HG03457 (cell line): ENCODE measurements around the gene ATP8A2.

Source experiments
- ATAC-seq: cut with Tn5 transposase; IDR thresholded peaks from one replicate; pipeline ENCODE4 v1.9.1; 2021; ENCODE audit warnings: moderate number of reproducible peaks; ENCODE audit not compliant: unreplicated experiment

The ATP8A2 gene

DNA sequence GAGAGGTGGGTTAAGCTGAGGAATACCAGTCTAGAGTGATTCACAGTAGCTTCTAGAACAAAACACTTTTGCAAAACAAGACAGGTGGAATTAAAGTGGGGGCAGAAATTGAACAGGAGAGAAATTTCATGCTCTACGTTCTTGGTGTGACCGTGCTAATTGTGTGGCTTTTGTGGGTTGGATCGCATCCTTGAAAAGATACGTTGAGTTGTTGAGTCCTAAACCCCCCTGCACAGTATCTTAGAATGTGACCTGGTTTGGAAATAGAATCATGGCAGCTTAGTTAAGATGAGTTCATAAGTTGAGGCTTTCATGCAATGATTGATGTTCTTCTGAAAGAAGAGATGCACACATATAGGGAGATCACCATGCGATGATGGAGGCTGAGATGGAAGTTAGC is 308.2 kb downstream of the ATP8A2 start:
- no peak for ATAC-seq

DNA sequence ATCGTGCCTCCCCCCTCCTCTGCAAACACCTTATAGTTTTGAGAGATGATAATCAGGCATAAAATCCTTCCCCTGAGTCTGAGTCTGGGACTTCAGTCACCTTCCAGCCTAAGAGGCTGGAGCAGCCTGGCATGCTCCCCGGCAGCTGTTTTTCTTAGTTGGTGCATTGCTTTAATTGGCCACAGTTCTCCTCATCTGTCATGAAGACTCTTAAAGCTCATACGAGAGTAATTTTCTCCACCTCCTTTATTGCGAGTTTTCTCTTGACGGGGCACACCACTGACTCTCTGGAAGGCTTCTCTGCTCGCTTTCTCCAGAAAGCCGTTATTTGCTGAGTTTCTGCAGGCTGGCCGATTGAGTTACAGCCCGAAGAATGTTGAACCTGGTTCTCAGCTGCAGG is 310.5 kb downstream of the ATP8A2 start:
- no peak for ATAC-seq

GRCh38 chr13:25683056-25683455 is 311.3 kb downstream of the ATP8A2 start:
- ATAC-seq: no peak

GRCh38 chr13:25683662-25684370 is 312.0 kb downstream of the ATP8A2 start:
- ATAC-seq: no peak

- ATAC-seq: no peak
Observed at GRCh38 chr13:25684491-25684890, 312.7 kb downstream of the ATP8A2 start.

DNA sequence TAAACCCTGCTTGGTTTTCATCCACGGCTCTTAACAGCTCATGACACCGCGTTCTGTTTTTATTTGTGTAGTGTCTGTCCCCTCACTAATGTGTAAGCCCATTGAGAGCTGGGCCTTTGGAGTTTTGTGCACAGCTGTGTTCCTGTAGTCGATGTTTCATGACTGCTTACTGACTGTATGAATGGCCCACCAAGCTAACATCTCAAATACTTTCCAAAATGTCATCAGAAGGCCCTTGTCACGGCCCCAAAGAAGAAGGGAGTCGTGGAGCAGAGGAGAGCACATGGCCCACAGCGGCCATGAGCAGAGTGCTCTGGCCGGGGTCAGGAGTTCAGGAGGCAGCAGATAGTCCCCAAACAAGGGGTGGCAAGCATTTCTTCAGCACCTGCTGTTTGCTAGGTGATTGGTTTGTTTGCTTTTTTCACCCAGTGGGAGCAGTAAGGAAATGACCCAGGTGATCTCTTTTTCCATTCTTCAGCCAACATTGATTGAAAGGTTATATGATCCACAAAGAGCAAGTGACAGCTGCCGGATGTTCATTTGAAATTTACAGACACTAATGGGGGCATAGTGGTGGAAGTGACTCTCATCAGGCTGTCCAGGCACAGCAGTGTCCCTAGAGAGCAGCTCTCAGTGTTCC is 315.2 kb downstream of the ATP8A2 start:
- no peak for ATAC-seq

- ATAC-seq: no peak
Observed at GRCh38 chr13:25687471-25688225, 315.9 kb downstream of the ATP8A2 start.

DNA sequence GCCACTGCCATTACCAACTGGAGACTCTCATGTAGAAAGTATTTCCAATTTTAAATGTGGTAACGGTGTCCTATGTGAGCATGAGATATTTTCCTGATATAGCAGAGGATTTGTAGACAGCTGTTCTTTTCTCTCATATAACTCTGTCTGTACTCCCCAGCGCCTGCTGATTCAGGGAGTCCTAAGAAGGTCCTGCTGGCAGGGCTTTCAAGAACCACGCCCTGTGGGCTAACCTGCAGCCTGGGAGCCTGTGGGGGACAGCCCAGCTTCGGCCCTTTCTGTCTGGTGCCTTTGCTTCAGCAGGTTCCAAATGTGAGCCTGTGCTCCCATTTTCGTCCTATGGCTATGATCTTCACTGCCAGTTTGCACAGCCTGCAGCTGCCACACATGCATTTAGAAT is 316.8 kb downstream of the ATP8A2 start:
- no peak for ATAC-seq

GRCh38 chr13:25689539-25689938 is 317.8 kb downstream of the ATP8A2 start:
- no peak for ATAC-seq

GRCh38 chr13:25690582-25690981 is 318.8 kb downstream of the ATP8A2 start:
- no peak for ATAC-seq

DNA sequence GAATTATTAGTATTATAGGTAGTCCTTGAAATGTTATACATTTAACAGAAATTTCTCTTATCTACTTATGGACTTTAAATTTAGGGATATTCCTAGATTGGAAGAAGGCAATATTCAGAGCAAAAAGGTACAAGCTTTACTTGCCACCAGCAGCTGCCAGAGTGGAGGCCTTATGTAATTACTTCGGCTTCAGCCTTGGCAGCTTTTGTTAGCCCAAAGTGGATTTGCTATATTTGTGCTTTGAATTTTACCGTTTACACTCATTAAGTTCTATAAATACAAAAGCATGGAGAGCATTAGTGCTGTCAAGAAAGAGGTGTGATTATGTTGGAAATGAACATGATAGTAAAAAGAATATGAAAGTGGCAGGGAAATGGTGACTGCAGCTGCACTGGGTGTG is 319.9 kb downstream of the ATP8A2 start:
- ATAC-seq: no peak

DNA sequence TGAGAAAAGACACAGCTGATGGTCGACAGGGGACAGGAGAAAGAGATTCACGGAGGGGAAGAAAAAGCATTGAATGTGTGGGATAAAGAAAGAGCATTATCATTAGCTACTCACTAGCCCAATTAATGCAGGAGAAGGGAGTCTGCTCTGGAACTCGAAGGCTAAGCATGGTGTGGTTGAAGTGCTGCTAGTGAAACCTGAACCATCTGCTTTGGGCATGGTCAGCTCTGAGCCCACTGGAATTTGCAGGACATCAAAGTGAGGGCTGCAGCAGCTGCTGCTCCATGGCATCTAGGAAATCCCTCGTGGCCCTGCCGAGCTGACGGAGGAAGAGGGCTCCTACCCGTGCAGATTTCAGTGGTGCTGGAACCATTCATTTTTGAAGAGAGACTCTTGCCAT is 320.3 kb downstream of the ATP8A2 start:
- ATAC-seq: no peak

GRCh38 chr13:25699056-25699455 is 327.3 kb downstream of the ATP8A2 start:
- no peak for ATAC-seq

- no peak for ATAC-seq
Observed at GRCh38 chr13:25699600-25699999, 327.8 kb downstream of the ATP8A2 start.

DNA sequence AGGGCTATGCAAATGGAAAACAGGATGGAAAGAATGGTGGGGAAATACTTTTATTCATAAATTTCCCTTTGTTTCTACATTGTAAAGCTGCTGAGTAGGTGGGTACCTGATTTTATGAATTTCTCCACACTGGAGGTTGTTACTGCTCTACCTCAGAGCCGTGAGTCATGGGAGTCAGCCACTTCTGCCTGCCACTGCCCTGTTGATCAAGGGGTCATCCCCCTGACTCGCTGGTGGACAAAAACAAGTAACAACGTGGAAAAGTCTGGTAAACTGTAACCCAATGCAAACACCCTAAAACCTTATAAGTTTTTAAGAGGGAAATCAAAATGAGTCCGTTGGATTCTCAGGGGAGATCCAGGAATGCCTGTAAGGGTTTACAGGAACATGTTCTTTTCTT is 329.5 kb downstream of the ATP8A2 start:
- ATAC-seq: no peak

DNA sequence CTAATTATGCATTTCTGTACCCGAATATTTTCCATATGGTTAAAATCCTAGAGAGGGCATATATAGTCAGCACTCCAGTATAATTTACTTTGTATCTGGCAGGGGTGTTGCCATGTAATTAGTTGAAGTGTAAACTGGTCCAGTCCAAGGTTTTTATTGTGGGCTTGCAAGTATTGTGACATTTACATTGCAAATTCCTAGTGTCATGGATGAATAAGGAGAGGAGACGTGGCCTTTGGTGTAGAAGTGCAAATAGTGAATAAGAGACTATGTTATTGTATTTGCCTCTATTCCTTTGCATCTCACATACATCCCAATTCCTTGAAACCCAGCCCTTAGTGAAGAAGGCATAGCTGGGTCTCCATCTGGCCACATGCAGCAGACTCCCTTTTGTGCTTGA is 330.6 kb downstream of the ATP8A2 start:
- no peak for ATAC-seq

DNA sequence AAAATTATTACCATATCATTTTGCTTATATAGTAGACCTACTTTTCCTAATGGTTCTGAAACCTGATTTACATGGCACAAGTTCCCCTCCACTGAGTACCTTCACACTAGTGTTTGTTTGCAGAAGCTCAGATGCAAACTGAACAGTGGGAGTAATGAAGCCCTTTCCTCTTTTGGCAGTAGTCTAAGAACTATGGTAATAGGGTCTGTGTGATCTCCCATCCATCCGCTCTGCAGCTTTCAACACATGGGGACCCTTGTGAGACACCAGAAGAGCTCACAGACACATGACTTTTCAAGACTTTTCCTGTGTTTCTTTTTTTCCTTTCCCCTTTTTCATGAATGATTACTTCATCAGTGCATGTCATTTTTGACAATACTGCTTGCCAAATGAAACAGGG is 336.0 kb downstream of the ATP8A2 start:
- ATAC-seq: no peak

GRCh38 chr13:25708268-25708667 is 336.5 kb downstream of the ATP8A2 start:
- no peak for ATAC-seq

GRCh38 chr13:25709088-25709487 is 337.3 kb downstream of the ATP8A2 start:
- ATAC-seq: no peak

DNA sequence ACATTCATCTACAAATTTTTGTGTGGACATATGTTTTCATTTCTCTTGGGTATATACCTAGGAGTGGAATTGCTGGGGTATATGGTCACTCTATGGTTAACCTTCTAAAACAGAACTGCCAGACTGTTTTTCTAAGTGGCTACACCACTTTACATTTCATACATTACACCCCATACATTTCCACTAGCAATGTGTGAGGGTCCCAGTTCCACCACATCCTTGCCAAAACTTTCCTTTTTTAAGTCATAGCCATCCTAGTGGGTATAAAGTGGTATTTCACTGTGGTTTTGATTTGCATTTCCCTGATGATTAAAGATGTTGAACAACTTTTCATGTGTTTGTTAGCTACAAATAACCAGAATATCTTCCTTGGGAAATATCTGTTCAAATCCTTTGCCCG is 344.0 kb downstream of the ATP8A2 start:
- no peak for ATAC-seq

DNA sequence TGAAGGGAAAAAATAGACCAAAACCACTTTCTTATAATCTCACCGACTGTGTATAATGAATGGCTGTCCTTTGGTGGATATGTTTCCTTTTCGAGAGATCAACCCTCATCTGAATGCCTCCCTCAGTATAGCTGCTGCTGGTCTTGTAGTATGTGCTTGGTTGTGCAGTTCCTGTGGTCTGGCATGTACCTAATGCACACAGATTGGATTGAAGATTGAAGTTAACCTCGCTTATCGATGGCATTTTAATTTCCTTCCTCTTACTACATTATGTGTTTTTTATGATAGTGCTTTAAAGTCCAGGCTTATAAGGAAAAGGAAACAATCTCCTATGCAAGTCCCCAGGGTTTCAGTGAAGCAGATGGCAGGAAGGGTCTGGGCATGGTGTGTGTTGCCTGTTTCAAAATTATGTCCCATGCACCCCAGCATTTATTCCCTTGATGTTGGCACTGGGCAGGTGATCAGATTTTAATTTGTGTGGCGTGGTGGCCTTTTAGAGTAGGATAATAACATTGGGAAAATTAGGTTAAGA is 346.0 kb downstream of the ATP8A2 start:
- ATAC-seq: no peak

- no peak for ATAC-seq
Observed at GRCh38 chr13:25719666-25720065, 347.9 kb downstream of the ATP8A2 start.
